ENCODE results near the gene NCL. TPM values are rescaled to one million over a fixed set of nuclear protein-coding genes. Genes with fewer than 3 reads are reported as not detected.

The NCL gene
- total RNA-seq, 1 experiment from 2014 or later: 1,077 TPM

GRCh38 chr2:231489990-231490389 is 25.7 kb upstream of the NCL start:
- DNase-seq (ENCODE audit: low read depth, low spot score) (no peak), ATAC-seq (peak; percentile 52)
- RAD21 ChIA-PET (ENCODE audit: low non-redundant PET in 1 of 2, low total read pairs in 2 of 2, uncharacterized antibody in 2 of 2, unreplicated experiment in 2 of 2): no interaction called here
- Histone ChIP-seq H3K9ac (ENCODE audit: low read length) (no peak overlapping the region), H3K4me3 (replicated peaks in 1 of 2; ENCODE audit: low read depth in 1 of 2, low read length in 2 of 2) (no peak overlapping the region), H4K20me1 (ENCODE audit: insufficient read depth) (no peaks in the 10 kb centered on the region), H2AFZ (ENCODE audit: low read depth, low read length, poor library complexity, severe bottlenecking) (no peak overlapping the region), H3K9me2 (ENCODE audit: insufficient read depth) (no peaks in the 10 kb centered on the region), H3K9me3 (ENCODE audit: control insufficient read depth in 1 of 2, insufficient read depth in 1 of 2, low read depth in 1 of 2, low read length in 2 of 2) (no peaks in the 10 kb centered on the region), H3K4me2 (ENCODE audit: low read length) (no peak overlapping the region), H3K4me1 (ENCODE audit: control insufficient read depth in 1 of 2, insufficient read depth in 2 of 2, low read length in 2 of 2) (no peaks in the 10 kb centered on the region), H3K79me2 (ENCODE audit: insufficient read depth, low read length) (no peaks in the 10 kb centered on the region), H3K36me3 (ENCODE audit: control insufficient read depth in 1 of 2, insufficient read depth in 2 of 2, low read length in 2 of 2) (no peaks in the 10 kb centered on the region), H3K27ac (ENCODE audit: low read depth, low read length) (no peak overlapping the region), H3K27me3 (ENCODE audit: insufficient read depth, low read length) (no peaks in the 10 kb centered on the region)
- TF ChIP-seq RAD21 (IDR thresholded peaks at IDR 0.05; ENCODE audit: low read depth) (peak; percentile 34; the same call in 1 of the 2 replicates), EZH2 (IDR thresholded peaks at IDR 0.05) (no peak), EGR1 (IDR thresholded peaks at IDR 0.05; ENCODE audit: low read depth) (no peak), CEBPB (IDR thresholded peaks at IDR 0.05; ENCODE audit: low read depth) (no peak)
- TF ChIP-seq, protein P1, sequence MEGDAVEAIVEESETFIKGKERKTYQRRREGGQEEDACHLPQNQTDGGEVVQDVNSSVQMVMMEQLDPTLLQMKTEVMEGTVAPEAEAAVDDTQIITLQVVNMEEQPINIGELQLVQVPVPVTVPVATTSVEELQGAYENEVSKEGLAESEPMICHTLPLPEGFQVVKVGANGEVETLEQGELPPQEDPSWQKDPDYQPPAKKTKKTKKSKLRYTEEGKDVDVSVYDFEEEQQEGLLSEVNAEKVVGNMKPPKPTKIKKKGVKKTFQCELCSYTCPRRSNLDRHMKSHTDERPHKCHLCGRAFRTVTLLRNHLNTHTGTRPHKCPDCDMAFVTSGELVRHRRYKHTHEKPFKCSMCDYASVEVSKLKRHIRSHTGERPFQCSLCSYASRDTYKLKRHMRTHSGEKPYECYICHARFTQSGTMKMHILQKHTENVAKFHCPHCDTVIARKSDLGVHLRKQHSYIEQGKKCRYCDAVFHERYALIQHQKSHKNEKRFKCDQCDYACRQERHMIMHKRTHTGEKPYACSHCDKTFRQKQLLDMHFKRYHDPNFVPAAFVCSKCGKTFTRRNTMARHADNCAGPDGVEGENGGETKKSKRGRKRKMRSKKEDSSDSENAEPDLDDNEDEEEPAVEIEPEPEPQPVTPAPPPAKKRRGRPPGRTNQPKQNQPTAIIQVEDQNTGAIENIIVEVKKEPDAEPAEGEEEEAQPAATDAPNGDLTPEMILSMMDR (IDR thresholded peaks at IDR 0.05 in 2 of 3, conservative IDR thresholded peaks at IDR 0.05 in 1 of 3; ENCODE audit: borderline replicate concordance in 1 of 3, insufficient read depth in 1 of 3, low read depth in 2 of 3, low read length in 2 of 3): peak; percentile 22 to 51 (median 49); a peak in 5 of 6 replicates
- CTCF ChIA-PET: interaction anchor here (1.1 to 1.4 kb wide), 3 partner anchors 7 to 27 kb away, joined by 3 to 6 read pairs (median 3); no protein-coding TSS in a partner anchor
- POLR2A ChIA-PET: interaction anchor here (1.6 kb wide), 1 partner anchor 26 kb away, joined by 3 read pairs; the partner anchor contains the start of gene NCL
- intact Hi-C loops (cut with micrococcal nuclease): no loop called here
- no TSS peak for BruUV-seq (replicated peaks)

- CTCF ChIA-PET: no interaction called here
- Histone ChIP-seq H3K9ac (ENCODE audit: low read length) (no peak overlapping the region), H3K79me2 (ENCODE audit: insufficient read depth, low read length) (no peaks in the 10 kb centered on the region), H3K27ac (ENCODE audit: low read depth, low read length) (no peak overlapping the region), H4K20me1 (ENCODE audit: insufficient read depth) (no peaks in the 10 kb centered on the region), H3K27me3 (ENCODE audit: insufficient read depth, low read length) (no peaks in the 10 kb centered on the region), H3K9me3 (ENCODE audit: control insufficient read depth in 1 of 2, insufficient read depth in 1 of 2, low read depth in 1 of 2, low read length in 2 of 2) (no peaks in the 10 kb centered on the region), H3K9me2 (ENCODE audit: insufficient read depth) (no peaks in the 10 kb centered on the region), H3K4me3 (replicated peaks in 1 of 2; ENCODE audit: low read depth in 1 of 2, low read length in 2 of 2) (no peak overlapping the region), H3K4me1 (ENCODE audit: control insufficient read depth in 1 of 2, insufficient read depth in 2 of 2, low read length in 2 of 2) (no peaks in the 10 kb centered on the region), H2AFZ (ENCODE audit: low read depth, low read length, poor library complexity, severe bottlenecking) (no peak overlapping the region), H3K4me2 (ENCODE audit: low read length) (no peak overlapping the region), H3K36me3 (ENCODE audit: control insufficient read depth in 1 of 2, insufficient read depth in 2 of 2, low read length in 2 of 2) (no peaks in the 10 kb centered on the region)
- DNase-seq (ENCODE audit: low read depth, low spot score) (no peak), ATAC-seq (no peak)
- RAD21 ChIA-PET (ENCODE audit: low non-redundant PET in 1 of 2, low total read pairs in 2 of 2, uncharacterized antibody in 2 of 2, unreplicated experiment in 2 of 2): no interaction called here
- POLR2A ChIA-PET: interaction anchor here (1.7 kb wide), 1 partner anchor 24 kb away, joined by 3 read pairs; the partner anchor contains the start of gene NCL
- no TSS peak for BruUV-seq (replicated peaks)
- TF ChIP-seq RAD21 (IDR thresholded peaks at IDR 0.05; ENCODE audit: low read depth) (no peak), YY1 (IDR thresholded peaks at IDR 0.05; ENCODE audit: extremely low read depth, insufficient replicate concordance, low read depth, low read length) (no peak), EZH2phosphoT487 (IDR thresholded peaks at IDR 0.05; ENCODE audit: borderline replicate concordance) (no peak)
- intact Hi-C loops (cut with micrococcal nuclease): no loop called here
Observed at GRCh38 chr2:231488331-231488730, 24.0 kb upstream of the NCL start.

Data from HCT116 (cell line).